GM18511 (cell line): Measurements from ENCODE around the gene MATN4.

ENCODE experiments used
- ATAC-seq: cut with Tn5 transposase; IDR thresholded peaks from one replicate; pipeline ENCODE4 v1.9.1; 2021; ENCODE audit warnings: mild to moderate bottlenecking, moderate library complexity; ENCODE audit not compliant: unreplicated experiment

Gene MATN4

GRCh38 chr20:45316150-45317080, 8.3 kb upstream of the MATN4 start:
- no peak for ATAC-seq

DNA sequence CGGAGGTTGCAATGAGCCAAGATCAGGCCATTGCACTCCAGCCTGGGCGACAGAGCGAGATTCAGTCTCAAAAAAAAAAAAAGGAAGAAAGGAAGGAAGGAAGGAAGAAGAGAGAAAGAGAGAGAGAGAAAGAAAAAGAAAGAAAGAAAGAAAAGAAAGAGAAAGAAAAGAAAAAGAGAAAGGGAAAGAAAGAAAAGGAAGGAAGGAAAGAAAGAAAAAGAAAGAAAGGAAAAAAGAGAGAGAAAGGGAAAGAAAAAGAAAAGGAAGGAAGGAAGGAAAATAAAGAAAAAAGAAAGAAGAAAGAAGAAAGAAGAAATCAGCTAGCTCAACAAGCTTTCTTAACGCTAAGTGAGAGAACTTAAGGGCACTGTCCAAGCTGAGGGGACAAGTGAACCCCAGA, 7.6 kb upstream of the MATN4 start:
- ATAC-seq = no peak

DNA sequence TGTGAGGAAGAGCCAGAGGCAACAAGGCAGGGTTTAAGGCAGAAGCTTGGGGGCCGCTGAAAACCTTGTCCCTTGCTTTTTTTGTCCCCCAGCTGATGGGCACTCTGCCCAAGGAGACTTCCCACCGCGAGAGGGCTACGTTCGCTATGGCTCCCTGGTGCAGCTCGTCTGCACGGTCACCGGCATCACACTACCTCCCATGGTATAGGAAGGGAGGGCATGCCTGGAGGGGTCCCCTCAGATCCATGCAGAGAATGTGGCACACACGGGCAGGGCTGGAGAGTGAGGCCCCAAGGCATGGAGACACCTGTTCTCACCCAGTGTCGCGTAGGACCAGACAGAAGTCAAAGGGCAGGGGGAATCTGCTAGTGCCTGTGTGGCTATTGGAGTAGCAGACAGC, 5.8 kb upstream of the MATN4 start:
- no peak for ATAC-seq

- no peak for ATAC-seq
Observed at GRCh38 chr20:45313065-45313695, 5.1 kb upstream of the MATN4 start.

- ATAC-seq = no peak
Observed at GRCh38 chr20:45312241-45312640, 4.1 kb upstream of the MATN4 start.

GRCh38 chr20:45311589-45312211, 3.6 kb upstream of the MATN4 start:
- ATAC-seq = no peak

DNA sequence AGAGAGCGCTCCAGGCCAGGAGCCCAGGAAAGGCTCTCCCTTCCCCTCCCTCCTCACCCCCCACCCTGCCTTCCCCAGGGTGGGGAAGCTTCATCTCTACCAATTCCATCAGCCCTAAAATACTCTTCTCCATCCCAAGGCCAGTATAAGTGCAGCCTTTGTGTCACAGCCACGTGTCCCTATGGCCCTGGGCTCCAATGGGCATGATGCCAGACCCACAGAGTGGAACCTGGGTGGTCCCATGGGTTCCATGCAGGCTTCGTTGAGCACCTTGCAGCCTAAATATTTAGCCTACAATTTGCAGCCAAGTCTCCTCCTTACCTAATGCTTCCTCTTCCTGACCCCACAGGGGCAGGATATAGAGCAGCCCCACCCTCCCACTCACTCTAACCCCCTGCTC, 976 bp upstream of the MATN4 start:
- no peak for ATAC-seq

DNA sequence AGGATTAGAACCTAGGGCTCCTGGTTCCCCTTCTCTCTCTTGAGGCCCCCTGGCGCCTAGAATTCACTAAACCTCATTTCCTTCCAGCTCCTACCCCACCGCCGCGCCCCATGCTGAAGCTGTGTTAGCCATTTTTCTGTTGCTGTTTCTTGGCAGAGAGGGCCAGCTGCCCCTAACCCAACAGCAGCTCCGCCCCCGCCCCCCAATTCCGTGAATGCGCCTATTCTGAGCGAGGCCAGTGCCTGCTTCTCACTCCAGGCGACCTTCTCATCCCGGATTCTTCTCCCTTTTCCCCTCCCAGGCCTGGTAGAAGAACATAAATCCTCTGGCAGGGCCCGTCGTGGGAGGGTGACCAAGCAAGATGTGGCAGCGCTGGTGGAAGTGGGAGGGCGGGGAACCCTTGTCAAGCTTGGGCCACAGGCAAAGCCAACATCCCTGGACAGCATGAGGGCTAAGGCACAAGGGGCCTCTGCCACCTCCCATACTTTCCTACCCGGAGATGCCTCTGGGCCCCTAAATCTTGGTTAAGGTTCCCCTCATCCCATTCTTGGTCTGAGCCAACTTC, 941 bp downstream of the MATN4 start:
- ATAC-seq = no peak

DNA sequence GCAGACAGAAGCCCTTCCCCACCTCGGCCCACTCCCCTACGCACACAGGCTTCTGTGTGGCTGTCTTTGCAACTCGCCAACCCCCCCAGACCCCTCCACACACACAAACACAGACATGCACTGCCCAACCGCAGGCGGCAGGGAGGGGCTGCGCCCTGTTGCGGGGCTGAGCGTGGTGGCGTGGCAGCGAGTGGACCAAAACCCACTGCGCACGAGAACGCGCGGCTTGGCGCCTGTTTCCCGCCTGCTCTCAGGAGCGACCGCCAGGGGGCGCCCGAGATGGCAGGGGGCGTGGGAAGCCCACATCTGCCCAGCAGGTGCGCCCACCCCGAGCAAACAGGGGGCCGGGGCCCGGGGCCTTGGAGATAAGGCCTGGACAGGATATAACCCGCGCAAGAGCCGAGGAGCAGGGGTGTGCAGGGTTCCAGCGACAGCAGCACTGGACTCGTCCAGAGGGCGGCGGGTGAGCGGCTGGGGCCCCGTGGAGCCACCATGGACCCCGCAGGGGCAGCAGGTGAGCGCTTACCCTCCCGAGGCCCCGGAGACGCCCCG, 1.6 kb downstream of the MATN4 start, which contains the start of gene RBPJL:
Gene RBPJL, plus strand, starts transcription at position 410 of the 552 bp plus-strand sequence. Its CDS starts 83 bp downstream, at position 493.
- no peak for ATAC-seq

GRCh38 chr20:45305262-45305661, 2.8 kb downstream of the MATN4 start:
- ATAC-seq = no peak

GRCh38 chr20:45304464-45304999, 3.6 kb downstream of the MATN4 start:
- ATAC-seq = no peak

DNA sequence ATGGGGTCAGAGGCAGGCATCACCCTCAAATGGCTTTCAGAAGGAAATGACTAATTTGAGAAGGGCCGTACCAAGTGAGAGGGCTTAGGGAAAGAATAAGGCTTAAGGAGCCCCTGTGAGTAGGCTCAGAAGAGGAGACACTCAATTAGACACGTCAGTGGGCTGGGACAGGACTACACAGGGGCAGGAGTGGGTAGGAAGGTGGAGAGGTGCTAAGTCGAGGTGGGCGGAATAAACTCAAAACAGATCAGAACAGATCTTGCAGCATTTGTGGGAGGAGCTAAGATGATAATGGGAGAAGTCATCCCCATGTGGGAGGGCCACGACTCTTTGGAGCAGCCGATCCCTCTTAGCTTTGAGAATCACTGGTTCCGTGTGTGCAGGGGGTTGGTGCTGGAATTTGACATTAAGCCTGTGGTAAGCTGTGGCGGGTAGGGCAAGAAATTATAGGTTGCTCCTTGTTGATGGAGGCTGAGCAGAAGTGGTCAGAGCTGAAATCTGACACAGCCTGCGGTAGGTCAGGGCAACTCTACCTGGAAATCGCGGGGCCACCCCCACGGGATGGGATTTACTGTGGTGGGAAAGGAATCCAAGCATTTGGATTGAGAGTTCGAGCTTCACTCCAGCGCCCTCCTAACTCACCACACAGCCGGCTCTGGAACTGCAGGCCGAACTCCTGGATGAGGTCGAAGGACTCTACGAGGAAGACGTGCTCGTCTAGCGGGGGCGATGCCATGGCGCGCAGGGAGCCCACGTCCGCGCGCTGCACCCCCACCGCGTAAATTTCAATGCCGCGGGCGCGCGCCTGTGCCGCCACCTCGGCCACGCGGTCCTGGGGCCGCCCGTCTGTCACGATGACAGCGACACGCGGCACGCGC, 4.3 kb downstream of the MATN4 start:
- no peak for ATAC-seq

GRCh38 chr20:45301824-45302271, 6.3 kb downstream of the MATN4 start:
- no peak for ATAC-seq

DNA sequence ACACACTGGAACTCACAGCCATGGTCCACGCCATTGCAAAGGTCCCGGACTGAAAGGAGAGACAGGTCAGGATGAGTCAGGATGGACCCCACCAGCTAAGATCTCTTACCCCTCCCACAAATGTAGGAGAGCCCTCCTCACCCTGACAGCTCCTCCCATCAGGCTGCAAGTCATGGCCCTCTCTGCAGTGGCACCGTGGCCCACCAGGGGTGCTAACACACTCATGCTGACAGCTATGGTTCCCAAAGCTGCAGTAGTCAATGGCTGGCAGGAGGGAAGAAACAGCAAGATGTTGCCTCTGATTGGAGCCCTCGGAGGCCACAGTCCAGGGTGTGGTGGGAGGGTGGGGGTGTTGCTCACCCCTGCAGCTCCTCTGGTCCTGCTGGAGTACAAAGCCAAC, 7.1 kb downstream of the MATN4 start:
- ATAC-seq = no peak

GRCh38 chr20:45299786-45300185, 8.3 kb downstream of the MATN4 start:
- ATAC-seq = no peak

- ATAC-seq = no peak
Observed at GRCh38 chr20:45297786-45298497, 10.2 kb downstream of the MATN4 start.

DNA sequence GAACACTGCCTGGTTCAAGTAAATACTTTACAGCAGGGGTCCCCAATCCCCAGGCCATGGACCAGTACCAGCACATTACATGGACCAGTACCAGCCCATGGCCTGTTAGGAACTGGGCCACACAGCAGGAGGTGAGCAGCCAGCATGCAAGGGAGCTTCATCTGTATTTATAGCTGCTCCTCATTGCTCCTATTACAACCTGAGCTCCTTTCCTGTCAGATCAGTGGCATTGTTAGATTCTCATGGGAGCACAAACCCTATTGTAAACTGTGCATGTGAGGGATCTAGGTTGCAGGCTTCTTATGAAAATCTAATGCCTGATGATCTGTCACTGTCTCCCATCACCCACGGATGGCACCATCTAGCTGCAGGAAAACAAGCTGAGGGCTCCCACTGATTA, 13.4 kb downstream of the MATN4 start:
- ATAC-seq = no peak

DNA sequence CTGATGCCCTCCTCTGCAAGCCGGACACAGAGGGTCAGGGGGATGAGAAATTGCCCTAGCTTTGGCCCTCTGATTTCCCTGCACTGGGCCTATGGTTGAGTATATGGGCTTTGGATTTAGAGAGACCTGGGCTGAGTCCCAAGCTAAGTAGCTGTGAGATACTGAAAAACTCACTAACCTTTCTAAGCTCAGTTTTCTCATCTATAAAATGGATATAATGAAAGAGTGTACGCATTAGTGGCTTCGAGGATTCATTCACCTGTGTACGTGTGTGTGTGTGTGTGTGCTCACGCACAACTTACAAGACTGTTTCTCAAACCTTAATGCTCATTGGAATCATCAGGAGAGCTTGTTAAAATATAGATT, 14.1 kb downstream of the MATN4 start:
- ATAC-seq = no peak
